NCI-H1105 (cell line): ENCODE data around the gene MS4A2.
"Not testable (repeated sequence)": the region's sequence is repeated elsewhere in the genome, so short reads cannot be mapped to it uniquely, and the experiment has no call there.

ENCODE experiments used
- DNase-seq: peaks from one replicate; lab custom pipeline; 2025; lab: John Stamatoyannopoulos, UW

The MS4A2 gene

GRCh38 chr11:60101368-60101767 is 12.9 kb downstream of the MS4A2 start:
- not testable (repeated sequence) for DNase-seq

DNA sequence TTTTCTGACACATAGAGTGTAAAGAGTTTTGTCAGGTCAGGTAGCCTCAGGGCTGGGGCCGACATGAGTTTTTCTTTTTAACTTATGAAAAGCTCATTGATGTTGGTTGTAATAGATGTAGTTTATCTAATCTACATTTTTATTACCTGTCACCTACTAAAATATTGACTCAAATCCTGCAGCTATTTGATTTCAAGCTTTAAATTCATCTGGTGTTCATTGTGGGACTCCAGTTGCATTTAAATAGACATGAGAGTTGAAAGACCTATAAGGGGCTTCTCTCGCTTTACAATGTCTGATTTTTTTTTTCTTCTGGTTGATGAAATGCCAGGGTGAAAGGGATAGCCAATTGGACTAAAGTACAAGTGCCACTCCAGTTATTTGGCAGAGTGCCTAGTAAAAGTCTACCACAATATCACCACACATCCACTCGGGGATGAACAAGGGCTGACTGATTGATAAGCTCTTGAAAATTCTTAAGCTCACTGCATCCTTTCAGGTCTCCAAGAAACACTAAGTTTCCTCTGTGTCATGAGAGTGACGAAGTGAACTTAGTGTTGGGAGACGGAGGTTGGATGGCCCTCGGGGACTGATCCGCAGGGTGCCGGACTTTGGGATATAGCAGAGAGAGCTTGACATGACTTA is 16.1 kb downstream of the MS4A2 start:
- DNase-seq: peak; percentile 29

DNA sequence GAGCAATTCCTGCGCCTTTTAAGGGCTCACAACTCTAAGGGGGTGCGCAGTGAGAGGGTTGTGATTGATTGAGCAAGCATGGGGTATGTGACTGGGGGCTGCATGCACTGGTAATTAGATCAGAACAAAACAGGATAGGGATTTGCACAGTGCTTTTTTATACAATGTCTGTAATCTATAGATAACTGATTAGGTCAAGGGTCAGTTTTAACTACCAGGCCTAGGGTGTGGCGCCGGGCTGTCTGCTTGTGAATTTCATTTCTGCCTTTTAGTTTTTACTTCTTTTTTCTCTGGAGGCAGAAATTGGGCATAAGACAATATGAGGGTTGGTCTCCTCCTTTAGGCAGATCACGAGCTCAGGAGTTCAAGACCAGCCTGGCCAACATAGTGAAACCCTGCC is 20.2 kb downstream of the MS4A2 start:
- DNase-seq: not testable (repeated sequence)

DNA sequence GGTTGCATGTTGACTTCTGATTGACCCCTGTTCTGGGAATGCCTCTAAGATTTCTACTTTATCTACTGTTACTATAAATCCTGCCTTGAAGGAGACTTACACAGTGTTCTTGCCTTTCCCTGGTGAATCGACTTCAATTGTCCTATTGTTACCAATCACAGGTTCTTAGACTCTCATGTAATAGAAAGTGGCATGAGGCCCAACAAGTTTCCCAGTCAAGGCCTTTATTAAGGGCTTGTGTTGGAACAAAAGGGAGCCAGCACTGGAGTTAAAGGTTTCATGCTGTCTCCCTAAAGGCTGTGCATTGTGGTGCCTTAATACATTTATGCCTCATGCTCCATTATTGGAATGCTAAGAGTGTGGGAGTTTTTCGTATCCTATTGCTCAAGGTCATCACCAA is 23.3 kb downstream of the MS4A2 start:
- no peak for DNase-seq

DNA sequence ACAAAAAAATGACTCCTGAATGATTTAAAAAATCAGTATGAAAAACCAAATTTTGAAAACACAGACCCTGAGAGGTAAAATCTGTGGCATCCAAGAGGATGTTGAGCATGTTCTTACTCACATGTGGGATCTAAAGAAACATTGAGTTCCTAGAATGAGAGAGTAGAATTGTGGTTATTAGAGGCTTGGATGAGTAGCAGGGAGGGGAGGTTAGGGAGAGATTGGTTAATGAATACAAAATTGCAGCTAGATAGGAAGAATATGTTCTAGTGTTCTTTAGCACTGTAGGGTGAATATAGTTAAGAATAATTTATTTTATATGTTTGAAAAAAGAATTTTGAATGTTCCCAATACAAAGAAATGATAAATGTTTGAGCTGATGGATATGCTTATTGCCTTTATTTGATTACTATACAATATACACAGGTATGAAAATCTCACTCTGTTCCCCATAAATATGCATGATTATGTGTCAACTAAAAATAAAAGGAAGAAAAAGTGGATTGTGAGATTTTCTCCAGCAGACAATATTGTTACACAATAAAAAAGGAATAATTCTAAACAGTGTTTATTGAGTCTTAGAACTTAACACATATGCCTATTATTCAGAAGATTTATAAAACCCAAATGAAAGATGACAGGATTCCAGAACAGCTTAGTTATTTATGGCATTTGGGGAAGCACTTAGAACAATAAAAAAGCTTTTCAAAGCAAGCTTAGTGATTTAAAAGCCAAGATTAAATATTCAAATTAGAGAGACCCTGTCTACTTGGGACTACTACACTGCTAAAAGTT is 28.7 kb downstream of the MS4A2 start:
- DNase-seq: no peak

DNA sequence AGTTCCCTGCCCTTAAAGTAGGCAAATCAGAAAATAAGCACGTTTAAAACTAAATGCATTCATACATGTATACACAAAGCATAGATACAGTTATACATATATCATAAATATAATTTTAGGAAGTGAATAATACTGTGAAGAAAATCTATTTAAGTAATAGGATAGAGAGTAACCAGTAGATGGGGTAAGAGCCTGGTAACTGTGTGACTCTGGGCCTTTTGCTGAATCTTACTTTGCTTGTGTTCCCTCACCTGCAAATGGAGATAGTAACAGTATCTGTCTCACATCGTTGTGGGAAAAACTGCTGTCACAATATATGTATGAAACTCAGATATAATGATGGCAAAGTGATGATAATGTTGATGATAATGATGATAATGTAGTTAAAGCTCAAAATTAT is 29.9 kb downstream of the MS4A2 start:
- no peak for DNase-seq

DNA sequence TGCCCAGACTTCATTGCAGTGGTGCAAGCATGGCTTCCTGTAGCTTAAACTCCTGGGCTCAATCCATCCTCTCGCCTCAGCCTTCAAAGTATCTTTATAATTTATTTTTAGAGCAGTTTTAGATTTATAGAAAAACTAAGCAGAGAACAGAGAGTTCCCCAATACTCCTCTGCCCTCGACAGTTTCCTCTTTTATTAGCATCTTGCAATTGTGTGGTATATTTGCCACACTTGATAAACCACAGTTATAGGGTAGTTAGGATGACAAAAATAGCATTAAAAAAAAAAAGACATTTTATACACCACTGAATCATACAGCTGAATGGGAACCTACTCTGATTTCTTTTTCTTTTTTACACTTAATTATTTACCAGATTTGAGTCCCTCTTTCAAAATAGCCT is 31.2 kb downstream of the MS4A2 start:
- no peak for DNase-seq

GRCh38 chr11:60121264-60121663 is 32.8 kb downstream of the MS4A2 start:
- DNase-seq: no peak

GRCh38 chr11:60122414-60123036 is 34.1 kb downstream of the MS4A2 start:
- no peak for DNase-seq

DNA sequence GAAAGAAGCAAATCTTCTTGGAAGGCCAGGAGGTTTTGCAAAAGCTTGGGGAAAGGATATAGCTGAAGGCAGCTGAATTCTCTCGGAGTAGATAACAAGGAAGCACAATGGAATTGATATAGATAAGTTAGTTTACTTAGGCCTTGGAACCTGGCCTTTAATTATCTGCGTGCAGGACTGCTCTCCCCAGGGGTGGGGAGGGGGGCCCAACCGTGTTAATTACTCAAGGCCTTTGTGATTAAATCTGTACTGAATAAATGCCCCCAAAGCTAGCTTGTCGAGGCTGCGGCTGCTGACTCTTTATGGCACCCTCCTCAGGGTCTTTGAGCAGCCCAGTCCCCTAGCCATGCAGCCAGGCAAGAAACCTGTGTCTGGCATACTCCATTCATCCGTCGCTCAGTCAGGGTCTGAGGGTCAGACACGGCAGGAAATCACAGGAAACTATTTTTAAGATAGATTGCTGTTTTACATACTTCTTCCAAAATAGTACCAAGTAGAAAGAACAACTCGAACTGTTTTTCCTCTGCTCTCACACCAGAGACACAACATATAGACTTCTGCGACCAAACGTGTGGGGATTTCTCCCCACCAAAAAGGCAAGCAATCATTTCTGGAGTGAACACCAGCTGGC is 36.5 kb downstream of the MS4A2 start:
- DNase-seq: no peak

DNA sequence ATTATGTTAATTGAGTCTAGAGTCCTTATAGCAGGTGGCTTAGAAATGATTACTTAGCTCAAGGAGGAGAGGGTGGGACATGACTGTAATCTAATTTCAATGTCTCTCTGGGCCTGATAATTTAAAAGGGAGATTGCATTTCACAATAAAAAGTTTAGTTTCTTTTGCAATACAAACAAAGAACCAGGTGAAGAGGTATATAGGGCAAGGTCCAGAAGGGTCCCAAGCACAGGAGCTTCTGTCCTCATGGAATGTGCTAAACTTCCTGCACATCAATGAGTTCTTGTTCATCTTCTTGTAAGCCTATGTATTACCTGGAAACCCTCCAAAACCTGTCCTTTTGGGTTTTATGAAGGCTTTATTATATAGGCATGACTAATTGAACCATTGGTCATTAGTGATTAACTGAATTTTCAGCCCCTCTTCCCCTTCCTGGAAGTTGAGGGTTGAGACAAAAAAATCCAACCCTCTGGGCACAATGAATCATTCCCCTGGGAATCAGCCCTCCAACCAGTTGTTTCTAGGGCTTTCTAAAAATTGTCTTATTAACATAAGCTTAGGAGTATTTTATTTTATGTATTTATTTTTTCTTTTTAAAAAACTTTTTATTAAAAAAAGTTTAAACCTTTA is 37.6 kb downstream of the MS4A2 start:
- no peak for DNase-seq

GRCh38 chr11:60127311-60127811 is 38.9 kb downstream of the MS4A2 start:
- no peak for DNase-seq

GRCh38 chr11:60128376-60128775 is 39.9 kb downstream of the MS4A2 start:
- no peak for DNase-seq

GRCh38 chr11:60128866-60129265 is 40.4 kb downstream of the MS4A2 start:
- not testable (repeated sequence) for DNase-seq

DNA sequence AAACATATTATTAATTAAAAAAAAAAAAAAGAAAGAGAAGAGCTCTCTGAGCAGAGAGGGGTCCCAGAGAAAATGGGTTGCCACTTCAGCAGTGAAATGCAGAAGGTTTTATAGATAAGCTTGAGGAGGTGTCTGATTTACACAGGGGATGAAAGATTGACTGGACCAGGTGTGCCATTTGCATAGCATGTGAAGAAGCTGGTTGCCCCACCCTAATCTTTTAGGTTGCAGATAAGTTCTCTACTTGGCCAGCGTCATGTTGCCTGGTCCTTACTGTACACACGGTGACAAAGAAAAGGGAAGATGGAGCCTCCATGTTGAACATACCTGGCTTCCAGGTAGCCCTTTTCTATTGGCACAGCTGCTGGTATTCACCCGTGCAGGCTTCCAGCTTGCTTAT is 41.4 kb downstream of the MS4A2 start:
- no peak for DNase-seq

GRCh38 chr11:60130496-60130895 is 42.0 kb downstream of the MS4A2 start:
- DNase-seq: peak; percentile 27

DNA sequence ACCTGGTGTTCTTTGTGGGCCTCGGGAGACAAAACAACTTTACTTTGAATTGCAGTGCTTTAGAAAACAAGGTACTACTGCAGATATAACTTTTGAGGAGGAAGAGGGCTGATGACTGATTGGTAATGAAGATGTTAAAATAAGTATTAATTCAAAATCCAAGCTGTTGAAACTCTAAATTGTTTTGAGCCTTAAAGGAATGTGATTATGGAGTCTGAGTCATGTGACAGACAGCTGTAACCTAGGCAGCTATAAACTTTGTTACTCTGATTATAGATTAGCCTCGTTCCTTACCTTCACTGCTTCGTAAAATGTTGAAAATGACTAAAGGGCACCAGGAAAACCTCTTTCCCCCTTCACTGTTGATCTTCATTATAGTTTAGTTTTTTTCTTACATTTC is 43.4 kb downstream of the MS4A2 start:
- DNase-seq: no peak

DNA sequence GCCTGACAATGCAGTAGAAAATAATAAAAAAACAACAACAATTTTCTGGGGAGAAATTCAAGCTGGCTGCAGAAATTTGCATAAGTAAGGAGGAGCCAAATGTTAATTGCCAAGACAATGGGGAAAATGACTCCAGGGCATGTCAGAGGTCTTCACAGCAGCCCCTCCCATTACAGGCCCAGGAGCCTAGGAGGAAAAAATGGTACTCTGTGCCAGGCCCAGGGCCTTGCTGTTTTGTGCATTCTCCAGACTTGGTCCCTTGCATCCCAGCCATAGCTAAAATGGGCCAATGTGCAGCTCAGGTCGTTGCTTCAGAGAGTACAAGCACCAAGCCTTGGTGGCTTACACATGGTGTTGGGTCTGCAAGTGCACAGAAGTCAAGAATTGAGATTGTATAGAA is 45.5 kb downstream of the MS4A2 start:
- DNase-seq: no peak

DNA sequence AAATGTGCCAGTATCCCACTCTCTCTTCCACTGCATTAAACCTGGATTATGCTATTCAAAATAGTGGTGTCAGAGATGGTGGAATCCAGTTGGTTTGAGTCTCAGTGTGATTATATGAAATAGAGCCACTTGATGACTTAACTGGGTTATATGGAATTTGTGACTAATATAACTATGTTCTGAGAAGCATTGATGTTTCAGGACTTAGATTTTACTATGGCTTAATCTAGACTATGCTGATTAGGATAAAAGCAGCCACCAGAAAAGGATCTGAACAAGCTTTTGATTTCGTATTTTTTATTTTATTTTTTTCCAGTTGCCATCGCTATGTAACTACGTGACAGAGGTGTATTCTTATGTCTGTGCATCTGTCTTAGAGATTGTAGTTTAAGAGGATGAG is 55.3 kb downstream of the MS4A2 start:
- DNase-seq: no peak

GRCh38 chr11:60145677-60146076 is 57.2 kb downstream of the MS4A2 start:
- DNase-seq: no peak
